Esophagus muscularis mucosa (tissue), 4 donors: ENCODE results near the gene KIZ. TPM values are rescaled to one million over a fixed set of nuclear protein-coding genes. Genes with fewer than 3 reads are reported as not detected.

Experiments used
- DNase-seq: peaks from one replicate; pipeline ENCODE4 v3.0.0-alpha.2; 2017; ENCODE audit errors: extremely low spot score
- H3K27ac ChIP-seq, 4 donors: fragments of 200-600 bp; sonication (generic); replicated peaks in 1 of 4; 1 replicate in 3 of 4; 2 replicates in 1 of 4; pipeline ENCODE4 v1.5.1; 2016 to 2019; ENCODE audit warnings: mild to moderate bottlenecking in 1 of 4
- H3K27me3 ChIP-seq, 4 donors: fragments of 200-600 bp; sonication (generic); one replicate each; pipeline versions ENCODE4 v1.5.1 to v1.6.0; 2016 to 2019
- H3K36me3 ChIP-seq, 4 donors: fragments of 200-600 bp; sonication (generic); one replicate each; pipeline ENCODE4 v1.5.1; 2016 to 2019
- H3K4me1 ChIP-seq, 4 donors: fragments of 200-600 bp; sonication (generic); one replicate each; pipeline ENCODE4 v1.5.1; 2016 to 2019
- H3K4me3 ChIP-seq, 4 donors: fragments of 200-600 bp; sonication (generic); 1 replicate in 2 of 4; 2 replicates in 2 of 4; pipeline ENCODE4 v1.5.1; 2016 to 2019; ENCODE audit warnings: mild to moderate bottlenecking in 4 of 4, moderate library complexity in 1 of 4
- H3K9me3 ChIP-seq, 4 donors: fragments of 200-600 bp; sonication (generic); 1 replicate in 3 of 4; 2 replicates in 1 of 4; pipeline ENCODE4 v1.5.1; 2016 to 2019
- CTCF ChIP-seq, 3 experiments: fragments of 200-600 bp in 2 of 3; fragments of 450-650 bp in 1 of 3; sonication (generic) in 2 of 3; IDR thresholded peaks; one replicate each; pipeline ENCODE4 v1.5.1; 2017 to 2019; ENCODE audit warnings: antibody characterized with exemption in 3 of 3, mild to moderate bottlenecking in 2 of 3, moderate library complexity in 1 of 3
- EP300 ChIP-seq: sonication (generic); formaldehyde crosslinking; IDR thresholded peaks from one replicate; pipeline ENCODE4 v1.6.1; 2017; ENCODE audit warnings: antibody characterized with exemption
- POLR2A ChIP-seq: fragments of 450-650 bp; IDR thresholded peaks from one replicate; pipeline ENCODE4 v1.6.1; 2017; ENCODE audit warnings: antibody characterized with exemption, moderate library complexity, mild to moderate bottlenecking, low read depth
- POLR2AphosphoS5 ChIP-seq, 2 donors: sonication (generic); formaldehyde crosslinking; IDR thresholded peaks; one replicate each; pipeline ENCODE4 v1.6.1; 2017; ENCODE audit warnings: antibody characterized with exemption in 2 of 2
- WGBS: methylation state at CpG from one replicate; pipeline ENCODE4 v1.1.5; 2018; 5-methylcytosine and 5-hydroxymethylcytosine counted together
- intact Hi-C: fragments of 100-400 bp; cut with DNase I; formaldehyde crosslinking; loops from one replicate; pipeline ENCODE4 v1.15.1; 2023
- total RNA-seq, 4 donors: library from RNA; depleted of rRNA; stranded (reverse); fragments of >200 nt; gene quantifications; one replicate each; pipeline versions ENCODE4 v1.1.0 to v1.2.1, GENCODE V29; 2016

The KIZ gene
- total RNA-seq, 4 donors from 2014 or later = 17.2 to 32.0 (median 25.6) TPM

DNA sequence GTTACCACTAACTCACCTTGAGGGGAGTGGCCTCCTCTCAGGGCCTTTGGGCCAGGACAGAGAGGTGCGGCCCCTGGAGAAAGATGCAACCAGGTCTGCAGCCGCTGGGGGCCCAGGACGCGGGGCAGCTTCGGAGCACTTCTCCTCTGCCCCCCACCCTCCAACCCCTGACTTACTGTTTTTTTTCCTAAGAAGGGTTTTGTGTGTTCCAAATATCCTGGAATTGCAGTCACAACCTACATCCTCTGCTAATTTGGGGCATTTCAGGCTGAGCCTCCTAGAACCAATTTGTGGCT lies 21.5 kb upstream of the KIZ start:
- DNase-seq = no peak
- no peaks in the 10 kb centered on the region for H3K36me3 ChIP-seq
- no peak overlapping the region for H3K27ac ChIP-seq
- TF ChIP-seq EP300 = no peak
- TF ChIP-seq POLR2A = no peak
- no peak for TF ChIP-seq POLR2AphosphoS5 (IDR thresholded peaks at IDR 0.05)
- no peak for TF ChIP-seq CTCF (IDR thresholded peaks at IDR 0.05)
- no peaks in the 10 kb centered on the region for H3K9me3 ChIP-seq
- peaks cover 7 to 96% (median 78%) of the 10 kb centered on the region in 4 donors for H3K27me3 ChIP-seq
- H3K4me3 ChIP-seq = no peak overlapping the region
- peaks cover 39 to 61% (median 58%) of the 10 kb centered on the region in 4 donors for H3K4me1 ChIP-seq
- 6% methylated on average over 5 of the region's 5 CpGs for whole genome bisulfite sequencing
- intact Hi-C loops = no loop called here

GRCh38 chr20:21104921-21105320 lies 21.0 kb upstream of the KIZ start:
- no peak overlapping the region for H3K4me3 ChIP-seq
- TF ChIP-seq EP300 (no peak), POLR2AphosphoS5 (IDR thresholded peaks at IDR 0.05) (no peak), POLR2A (no peak), CTCF (IDR thresholded peaks at IDR 0.05) (no peak)

GRCh38 chr20:21105429-21106170 lies 20.3 kb upstream of the KIZ start:
- Histone ChIP-seq H3K27ac (no peak overlapping the region), H3K27me3 (peaks cover 7 to 84% (median 67%) of the 10 kb centered on the region in 4 donors), H3K4me3 (peak overlapping the region; percentile 20 to 27 (median 22)), H3K9me3 (no peaks in the 10 kb centered on the region), H3K36me3 (no peaks in the 10 kb centered on the region), H3K4me1 (peaks cover 32 to 50% (median 47%) of the 10 kb centered on the region in 4 donors)
- TF ChIP-seq EP300 = no peak
- no peak for DNase-seq
- WGBS = 3% methylated on average over 16 of the region's 50 CpGs
- intact Hi-C loops = no loop called here

More at GRCh38 chr20:21104921-21105320, 21.0 kb upstream of the KIZ start:
- no peaks in the 10 kb centered on the region for H3K36me3 ChIP-seq
- WGBS = 7% methylated on average over 12 of the region's 16 CpGs
- no peak overlapping the region for H3K27ac ChIP-seq
- peak; percentile 37 for DNase-seq
- intact Hi-C loops = no loop called here
- peaks cover 7 to 91% (median 74%) of the 10 kb centered on the region in 4 donors for H3K27me3 ChIP-seq
- H3K9me3 ChIP-seq = no peaks in the 10 kb centered on the region
- peaks cover 36 to 57% (median 54%) of the 10 kb centered on the region in 4 donors for H3K4me1 ChIP-seq

GRCh38 chr20:21106171-21107017 lies 19.5 kb upstream of the KIZ start, which contains the start of gene LINC00237:
TSS of gene LINC00237 (minus strand) at chr20:21106358.
- Histone ChIP-seq H3K27me3 (peaks cover 7 to 76% (median 60%) of the 10 kb centered on the region in 4 donors), H3K27ac (no peak within 1 kb of the TSS), H3K36me3 (no peaks in the 10 kb centered on the region), H3K9me3 (no peaks in the 10 kb centered on the region), H3K4me1 (peaks cover 24 to 42% (median 39%) of the 10 kb centered on the region in 4 donors), H3K4me3 (peak within 1 kb of the TSS; percentile 20 to 27 (median 22))
- no peak for TF ChIP-seq EP300
- TF ChIP-seq POLR2AphosphoS5 (IDR thresholded peaks at IDR 0.05) = no peak
- no peak for TF ChIP-seq POLR2A
- TF ChIP-seq CTCF (IDR thresholded peaks at IDR 0.05) = no peak
- DNase-seq = no peak
- WGBS = 7% methylated on average over 33 of the region's 43 CpGs
- intact Hi-C loops = no loop called here

- peaks cover 7 to 55% (median 34%) of the 10 kb centered on the region in 4 donors for H3K27me3 ChIP-seq
- TF ChIP-seq EP300 = no peak
- no peak for TF ChIP-seq CTCF (IDR thresholded peaks at IDR 0.05)
- DNase-seq = peak; percentile 68
- no peak overlapping the region for H3K27ac ChIP-seq
- WGBS = 92% methylated on average over 2 of the region's 2 CpGs
- H3K4me3 ChIP-seq = no peak overlapping the region
- no peaks in the 10 kb centered on the region for H3K9me3 ChIP-seq
- intact Hi-C loops = no loop called here
- H3K36me3 ChIP-seq = no peaks in the 10 kb centered on the region
- H3K4me1 ChIP-seq = peaks cover 7 to 20% (median 18%) of the 10 kb centered on the region in 4 donors
These were observed 16.7 kb upstream of the KIZ start for GRCh38 chr20:21109144-21109543.
